ENCODE measurements around the gene RAP1GAP2. TPM values are rescaled to one million over a fixed set of nuclear protein-coding genes. Genes with fewer than 3 reads are reported as not detected.
"Not testable (repeated sequence)": the region's sequence is repeated elsewhere in the genome, so short reads cannot be mapped to it uniquely, and the experiment has no call there.

Gene RAP1GAP2
- total RNA-seq, 2 donors from 2014 or later, result 49.1 to 57.6 TPM

GRCh38 chr17:3037259-3037658 lies 241.0 kb downstream of the RAP1GAP2 start:
- DNase-seq (no peak), ATAC-seq (no peak)
- intact Hi-C loops (cut with DNase I), result no loop called here

GRCh38 chr17:3038941-3039340 lies 242.7 kb downstream of the RAP1GAP2 start:
- intact Hi-C loops (cut with DNase I), result no loop called here
- ATAC-seq, result no peak
- no peak for DNase-seq

- intact Hi-C loops (cut with DNase I), result loop anchor here in 1 of 2 donors (10.0 kb wide), 1 partner anchor 605 kb away; no protein-coding TSS in a partner anchor
- ATAC-seq (no peak), DNase-seq (no peak)
Measured at GRCh38 chr17:3039736-3040135, 243.5 kb downstream of the RAP1GAP2 start.

DNA sequence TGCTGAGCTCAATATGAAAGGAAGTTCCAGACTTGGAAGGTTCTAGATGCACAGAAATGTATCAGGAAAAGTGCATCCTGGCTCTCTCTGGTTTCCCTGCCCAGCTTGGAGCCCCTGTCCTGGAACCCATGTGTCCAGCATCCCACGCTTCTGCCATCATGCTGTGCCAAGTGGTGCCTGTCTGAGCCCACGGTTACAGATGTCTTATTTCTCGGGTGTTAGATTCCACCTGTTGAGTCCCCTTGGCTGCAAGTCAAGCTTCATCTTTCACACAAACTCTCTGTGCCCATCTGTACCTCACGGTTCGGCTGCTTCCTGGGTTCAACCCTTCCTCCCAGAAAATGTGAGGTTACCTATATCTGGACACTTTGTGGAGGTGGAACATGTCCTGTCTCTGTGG lies 244.6 kb downstream of the RAP1GAP2 start:
- intact Hi-C loops (cut with DNase I), result loop anchor here in 1 of 2 donors (10.0 kb wide), 1 partner anchor 604 kb away; no protein-coding TSS in a partner anchor
- ATAC-seq, result no peak

DNA sequence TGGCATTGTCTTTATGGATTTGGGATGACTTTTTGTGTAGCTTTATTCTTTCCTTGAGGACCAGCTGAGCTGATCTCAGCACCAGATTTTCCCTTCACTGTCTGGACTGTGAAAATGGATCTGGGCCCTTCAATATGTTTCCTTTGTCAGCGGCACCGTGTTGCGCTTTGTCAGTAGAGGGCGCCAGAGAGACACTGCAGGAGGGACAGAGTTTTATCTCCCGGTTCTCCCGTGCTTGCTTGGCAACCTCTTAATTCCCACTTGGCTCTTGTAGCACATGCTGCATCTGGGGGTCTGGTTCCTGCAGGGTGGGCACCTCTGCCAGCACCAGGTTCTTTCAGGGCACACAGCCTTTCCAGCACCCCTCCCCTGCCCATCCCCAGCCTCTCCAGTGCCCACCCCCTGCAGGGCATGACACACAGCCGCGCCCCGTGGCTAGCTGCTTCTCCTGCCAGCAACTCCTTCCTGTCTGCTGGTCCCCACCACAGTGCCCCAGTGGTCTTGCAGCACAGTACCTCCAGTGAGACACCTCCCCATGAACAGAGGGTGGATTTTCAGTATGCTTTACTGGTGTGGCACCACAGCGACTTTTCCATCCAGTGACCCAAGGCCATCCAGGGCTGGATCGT lies 247.6 kb downstream of the RAP1GAP2 start:
- intact Hi-C loops (cut with DNase I), result loop anchor here in 1 of 2 donors (10.0 kb wide), 1 partner anchor 601 kb away; no protein-coding TSS in a partner anchor
- ATAC-seq (no peak), DNase-seq (no peak)

More for the DNA sequence above, 244.6 kb downstream of the RAP1GAP2 start:
- DNase-seq, result no peak

DNA sequence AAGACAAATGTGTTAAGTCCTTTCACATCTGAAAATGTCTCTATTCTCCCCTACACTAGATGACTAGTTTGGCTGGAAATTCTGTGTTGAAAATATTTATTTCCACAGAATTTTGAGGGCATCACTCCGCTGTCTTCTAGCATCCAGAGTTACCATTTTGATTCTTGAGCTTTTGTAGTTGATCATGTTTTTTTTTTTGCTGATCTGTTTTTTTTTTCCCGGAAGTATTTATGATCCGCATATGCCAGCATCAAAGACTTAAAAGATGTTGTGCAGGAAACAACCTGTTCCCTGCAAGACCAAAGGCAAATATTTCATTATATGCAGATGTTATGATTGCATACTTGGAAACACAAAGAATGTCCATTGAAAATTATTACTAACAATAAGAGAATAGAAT lies 250.5 kb downstream of the RAP1GAP2 start:
- no peak for DNase-seq
- ATAC-seq, result no peak
- intact Hi-C loops (cut with DNase I), result loop anchor here in 1 of 2 donors (10.0 kb wide), 1 partner anchor 598 kb away; no protein-coding TSS in a partner anchor

DNA sequence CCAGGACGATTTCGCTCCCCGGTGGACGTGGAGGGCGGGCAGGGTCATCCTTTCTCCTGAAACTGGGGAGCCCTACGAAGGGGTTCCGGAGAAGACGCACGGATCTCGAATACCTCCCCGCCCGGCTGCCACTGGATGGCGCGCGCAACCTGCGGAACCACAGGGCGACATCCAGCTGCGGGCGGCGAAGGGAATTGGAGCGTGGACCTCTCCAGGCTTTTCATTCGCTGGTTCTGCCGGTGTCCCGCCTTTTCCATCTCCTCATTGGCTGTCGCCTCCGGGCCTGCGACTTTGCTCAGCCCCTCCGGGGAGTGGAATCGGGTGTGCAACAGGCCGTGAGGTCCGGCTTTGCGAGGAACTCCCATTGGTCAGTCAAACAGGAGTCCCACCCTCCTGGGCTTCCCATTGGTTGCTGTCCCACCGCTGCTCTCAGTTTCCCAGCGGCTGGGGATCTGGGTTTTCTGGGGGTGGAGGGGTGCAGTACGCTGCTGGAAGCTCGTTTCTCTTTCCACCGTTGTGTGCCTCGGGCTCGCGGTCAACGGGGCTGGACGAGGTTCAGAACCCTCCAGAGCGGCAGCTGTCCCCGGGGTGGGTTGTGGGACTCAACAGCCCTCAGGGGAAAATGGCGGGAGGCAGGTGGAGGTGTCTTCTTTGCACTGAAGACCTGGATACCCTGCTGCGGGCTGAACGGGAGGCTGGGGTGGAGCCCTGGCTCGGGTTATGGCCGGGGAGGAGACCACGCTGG lies 252.7 kb downstream of the RAP1GAP2 start:
- peak; percentile 99 to 100 for ATAC-seq
- intact Hi-C loops (cut with DNase I), result loop anchor here in 1 of 2 donors (10.0 kb wide), 1 partner anchor 596 kb away; no protein-coding TSS in a partner anchor
- DNase-seq, result peak; percentile 96

DNA sequence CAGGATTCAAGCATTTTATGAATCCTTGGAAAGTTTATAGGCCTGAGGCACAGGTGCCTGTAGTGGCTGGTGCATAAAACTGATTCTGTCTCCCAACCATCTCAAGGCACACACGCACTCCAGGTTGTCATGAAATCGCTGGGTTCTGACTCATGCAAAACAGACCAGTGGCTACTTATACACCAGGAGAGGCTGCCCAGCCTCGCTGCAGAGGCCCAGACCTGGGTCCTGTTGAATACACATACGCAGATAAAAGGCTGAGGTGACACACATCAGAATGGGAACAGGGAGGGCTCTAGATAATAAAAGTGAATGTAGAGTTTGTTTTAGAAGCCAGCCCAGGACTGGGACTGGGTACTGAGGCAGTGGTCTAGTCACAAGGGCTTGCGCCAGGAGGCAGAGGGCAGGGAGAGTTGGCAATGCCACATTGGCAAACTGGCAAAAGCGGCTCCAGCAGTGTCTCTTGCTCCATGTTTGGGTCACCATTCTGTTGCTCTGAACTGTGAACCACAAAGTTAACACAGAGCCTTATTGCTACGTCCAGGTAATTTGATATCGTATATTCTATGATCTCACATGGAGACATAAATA lies 253.6 kb downstream of the RAP1GAP2 start:
- DNase-seq (no peak), ATAC-seq (no peak)
- intact Hi-C loops (cut with DNase I), result loop anchor here in 1 of 2 donors (10.0 kb wide), 1 partner anchor 595 kb away; no protein-coding TSS in a partner anchor

DNA sequence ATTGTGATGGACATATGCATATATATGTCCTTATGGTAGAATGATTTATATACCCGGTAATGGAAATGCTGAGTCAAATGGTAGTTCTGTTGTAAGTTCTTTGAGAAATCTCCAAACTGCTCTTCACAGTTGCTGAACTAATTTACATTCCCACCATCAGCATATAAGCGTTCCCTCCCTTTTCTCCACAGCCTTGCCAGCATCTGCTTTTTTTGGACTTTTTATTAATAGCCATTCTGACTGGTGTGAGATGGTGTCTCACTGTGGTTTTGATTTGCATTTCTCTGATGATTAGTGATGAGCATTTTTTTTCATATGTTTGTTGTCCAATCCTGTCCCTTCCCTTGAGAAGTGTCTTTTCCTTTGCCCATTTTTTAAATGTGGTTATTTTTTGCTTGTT lies 258.6 kb downstream of the RAP1GAP2 start:
- DNase-seq; ATAC-seq; intact Hi-C loops (cut with DNase I): not testable (repeated sequence)

DNA sequence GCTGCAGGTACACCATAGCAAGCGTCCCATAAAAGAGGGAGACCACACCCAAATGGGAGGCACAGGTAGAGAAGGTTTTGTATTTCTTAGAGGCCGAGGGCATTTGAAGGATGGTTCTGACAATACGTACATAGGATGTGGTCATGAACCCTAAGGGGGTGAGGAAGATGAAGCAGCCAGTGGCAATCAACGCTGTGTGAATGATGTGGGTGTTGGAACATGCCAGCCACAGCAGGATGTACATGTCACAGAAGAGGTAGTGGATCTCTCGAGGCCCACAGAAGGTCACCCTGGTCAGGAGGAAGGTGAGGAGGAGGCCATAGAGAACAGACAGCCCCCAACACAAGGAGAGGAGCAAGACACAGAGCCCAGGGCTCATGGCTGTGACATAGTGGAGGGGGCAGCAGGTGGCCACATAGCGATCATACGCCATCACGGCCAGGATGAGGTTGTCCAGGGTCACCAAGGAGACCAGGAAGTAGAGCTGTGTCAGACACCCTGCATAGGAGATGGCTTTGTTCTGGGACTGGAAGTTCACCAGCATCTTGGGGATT lies 266.7 kb downstream of the RAP1GAP2 start:
- DNase-seq; intact Hi-C loops (cut with DNase I); ATAC-seq: not testable (repeated sequence)

- ATAC-seq; DNase-seq; intact Hi-C loops (cut with DNase I): not testable (repeated sequence)
Measured at GRCh38 chr17:3063507-3063906, 267.3 kb downstream of the RAP1GAP2 start, which contains the start of gene OR1D5. Gene OR1D5 (minus strand): TSS chr17:3063607. CDS start chr17:3063607, 0 bp downstream.

- ATAC-seq, result peak; percentile 68 to 84
- intact Hi-C loops (cut with DNase I); DNase-seq: not testable (repeated sequence)
Measured at GRCh38 chr17:3065192-3065591, 269.0 kb downstream of the RAP1GAP2 start.

DNA sequence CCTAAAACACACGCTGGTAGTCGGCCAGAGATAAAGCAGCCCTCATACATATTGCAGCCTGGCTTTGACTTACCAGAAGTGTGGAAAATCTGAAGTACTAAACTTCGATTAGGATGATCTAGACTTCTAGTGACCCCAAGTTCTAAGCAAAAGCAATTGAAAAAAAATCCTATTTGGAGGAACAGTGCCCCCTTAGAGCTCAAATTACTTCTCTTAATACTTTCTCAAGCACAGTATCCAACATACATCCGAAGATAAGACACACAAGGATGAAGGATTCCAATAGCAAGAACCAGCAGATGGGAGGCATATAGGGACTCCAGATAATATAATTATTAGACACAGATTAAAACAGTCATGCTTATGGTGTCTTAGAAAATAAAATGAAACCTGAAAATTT lies 277.6 kb downstream of the RAP1GAP2 start:
- DNase-seq; intact Hi-C loops (cut with DNase I); ATAC-seq: not testable (repeated sequence)

Small RNA genes within 50 kb of the gene (microRNA-seq; reads per million reads assigned to microRNA genes)
- 0 reads per million in 2 donors for gene MIR1253

Other genes with a start within 250 kb of the RAP1GAP2 start
- 100 to 1,000 TPM in 1 of 2 donors, 10 to 100 TPM in 1; 84.0 to 120 TPM for gene PAFAH1B1, start 202.8 kb upstream of the RAP1GAP2 start, total RNA-seq
- 100 to 1,000 TPM in 1 of 2 donors, 10 to 100 TPM in 1; 98.4 to 118 TPM for gene CLUH, start 84.7 kb upstream of the RAP1GAP2 start, total RNA-seq
- under 1 TPM; 0.06 to 0.13 TPM for gene CCDC92B, start 46.8 kb upstream of the RAP1GAP2 start, total RNA-seq